ENCODE results near the gene PNKP. TPM values are rescaled to one million over a fixed set of nuclear protein-coding genes. Genes with fewer than 3 reads are reported as not detected.

Gene PNKP
- total and polyA plus RNA-seq, 10 of the 15 experiments (the other 5 are each of a cell fraction or from before 2014, with no cell fraction given): 2.9 to 82.3 (median 33.2) TPM

- TF ChIP-seq E2F8 (IDR thresholded peaks at IDR 0.05; ENCODE audit: low read depth, partially characterized antibody) (no peak), LARP7 (IDR thresholded peaks at IDR 0.05) (peak; percentile 88)
Measured at GRCh38 chr19:49817964-49818648, 49.3 kb downstream of the PNKP start, which contains the start of gene MED25 (continued).

GRCh38 chr19:49816590-49816989 lies 50.8 kb downstream of the PNKP start:
- H3K4me3 ChIP-seq: no peak overlapping the region
- H3K27ac ChIP-seq (ENCODE audit: control insufficient read depth, insufficient read depth): no peak overlapping the region
- H2AFZ ChIP-seq (ENCODE audit: control insufficient read depth, low read depth, low read length): no peak overlapping the region
- FAIRE-seq (no peak), ATAC-seq (no peak), DNase-seq (ENCODE audit: low read depth, low spot score) (no peak)
- peaks cover 8% of the 10 kb centered on the region for H3K4me1 ChIP-seq (ENCODE audit: control insufficient read depth, insufficient read depth, low read length)
- no peaks in the 10 kb centered on the region for H3K27me3 ChIP-seq (replicated peaks in 1 of 2; ENCODE audit: control insufficient read depth in 2 of 2, insufficient read depth in 2 of 2, low read length in 1 of 2)
- ChIA-PET SMC1A (ENCODE audit: uncharacterized antibody, unreplicated experiment) (no interaction called here), CTCF (no interaction called here), POLR2A (no interaction called here), RAD21 (ENCODE audit: unreplicated experiment) (no interaction called here)
- in situ Hi-C loops (cut with MboI): no loop called here
- no peaks in the 10 kb centered on the region for H3K9me3 ChIP-seq (replicated peaks; ENCODE audit: control insufficient read depth, insufficient read depth, low read length)
- BruUV-seq (replicated peaks): no TSS peak
- intact Hi-C loops (cut with micrococcal nuclease; ENCODE audit: unreplicated experiment): no loop called here
- H3K79me2 ChIP-seq (ENCODE audit: control insufficient read depth, insufficient read depth, low read length): peaks cover 24% of the 10 kb centered on the region
- no peaks in the 10 kb centered on the region for H4K20me1 ChIP-seq (ENCODE audit: control insufficient read depth, insufficient read depth)
- no peak overlapping the region for H3K4me2 ChIP-seq (ENCODE audit: control insufficient read depth, insufficient read depth)
- WGBS (ENCODE audit: insufficient coverage, insufficient replicate concordance, low lambda C conversion rate, missing lambda C conversion rate): 74% methylated on average over 14 of the region's 14 CpGs
- H3K36me3 ChIP-seq (ENCODE audit: control insufficient read depth in 2 of 2, insufficient read depth in 2 of 2, low read length in 1 of 2): peaks cover 0 to 6% of the 10 kb centered on the region in 2 experiments; a peak in 2 of 4 replicates
- TF ChIP-seq ZBTB33 (IDR thresholded peaks at IDR 0.05): no peak
- no peak for TF ChIP-seq RB1 (IDR thresholded peaks at IDR 0.05; ENCODE audit: borderline replicate concordance)
- no peak for TF ChIP-seq CBX3 (IDR thresholded peaks at IDR 0.05; ENCODE audit: borderline replicate concordance, low read depth)
- TF ChIP-seq CEBPZ (IDR thresholded peaks at IDR 0.05; ENCODE audit: low read depth, low read length): no peak
- no peak for TF ChIP-seq HCFC1 (IDR thresholded peaks at IDR 0.05; ENCODE audit: low read length)
- TF ChIP-seq EZH2 (IDR thresholded peaks at IDR 0.05; ENCODE audit: borderline replicate concordance, control insufficient read depth, low read depth, low read length): no peak
- TF ChIP-seq BRCA1 (IDR thresholded peaks at IDR 0.05; ENCODE audit: low read depth, low read length): no peak
- no peak overlapping the region for H3K9ac ChIP-seq (ENCODE audit: control insufficient read depth, insufficient read depth, low read length)
